Measurements from ENCODE around the gene TADA1.

Gene TADA1

DNA sequence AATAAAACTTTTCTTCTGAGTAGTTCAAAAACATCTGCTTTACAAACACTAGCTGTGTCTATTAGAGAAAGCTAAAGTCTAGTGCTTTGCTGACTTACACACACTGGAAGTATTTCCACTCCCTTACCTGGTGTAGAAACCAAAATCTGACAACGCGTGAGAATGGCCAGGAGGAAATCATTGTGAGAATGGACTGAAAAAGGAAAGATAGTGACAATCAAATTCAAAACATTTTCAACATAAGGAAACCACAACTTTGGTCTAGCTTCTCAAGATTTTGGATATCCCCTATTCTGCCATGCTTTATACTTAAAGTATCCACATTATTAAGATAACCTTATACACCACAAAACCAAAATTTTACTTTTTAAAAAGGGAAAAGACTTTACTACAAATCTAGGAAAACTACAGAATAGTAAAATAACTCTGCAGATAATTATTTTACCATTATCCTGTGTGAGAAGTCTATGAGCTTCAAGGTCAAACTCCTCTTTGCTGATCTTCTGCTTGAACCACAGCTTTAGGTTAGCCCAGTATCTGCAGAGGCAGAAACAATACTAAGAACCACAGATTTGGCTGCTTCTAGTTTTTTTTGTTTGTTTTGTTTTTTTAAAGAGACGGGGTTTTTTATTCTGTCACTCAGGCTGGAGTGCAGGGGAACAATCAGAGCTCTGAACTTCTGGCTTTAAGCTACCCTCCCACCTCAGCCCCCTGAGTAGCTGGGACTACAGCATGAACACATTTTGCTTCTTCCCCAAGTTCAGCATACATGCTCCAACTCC lies 6.6 kb downstream of the TADA1 start:
- peaks cover 11 to 20% (median 11%) of the 10 kb centered on the region in 3 donors for H3K36me3 ChIP-seq
- H3K4me1 ChIP-seq: peaks cover 0 to 10% (median 3%) of the 10 kb centered on the region in 4 donors
- no peaks in the 10 kb centered on the region for H3K9me3 ChIP-seq
- no peak for DNase-seq
- no peak overlapping the region for H3K4me3 ChIP-seq
- H3K27ac ChIP-seq: no peak overlapping the region
- TF ChIP-seq, protein P1, sequence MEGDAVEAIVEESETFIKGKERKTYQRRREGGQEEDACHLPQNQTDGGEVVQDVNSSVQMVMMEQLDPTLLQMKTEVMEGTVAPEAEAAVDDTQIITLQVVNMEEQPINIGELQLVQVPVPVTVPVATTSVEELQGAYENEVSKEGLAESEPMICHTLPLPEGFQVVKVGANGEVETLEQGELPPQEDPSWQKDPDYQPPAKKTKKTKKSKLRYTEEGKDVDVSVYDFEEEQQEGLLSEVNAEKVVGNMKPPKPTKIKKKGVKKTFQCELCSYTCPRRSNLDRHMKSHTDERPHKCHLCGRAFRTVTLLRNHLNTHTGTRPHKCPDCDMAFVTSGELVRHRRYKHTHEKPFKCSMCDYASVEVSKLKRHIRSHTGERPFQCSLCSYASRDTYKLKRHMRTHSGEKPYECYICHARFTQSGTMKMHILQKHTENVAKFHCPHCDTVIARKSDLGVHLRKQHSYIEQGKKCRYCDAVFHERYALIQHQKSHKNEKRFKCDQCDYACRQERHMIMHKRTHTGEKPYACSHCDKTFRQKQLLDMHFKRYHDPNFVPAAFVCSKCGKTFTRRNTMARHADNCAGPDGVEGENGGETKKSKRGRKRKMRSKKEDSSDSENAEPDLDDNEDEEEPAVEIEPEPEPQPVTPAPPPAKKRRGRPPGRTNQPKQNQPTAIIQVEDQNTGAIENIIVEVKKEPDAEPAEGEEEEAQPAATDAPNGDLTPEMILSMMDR (IDR thresholded peaks at IDR 0.05): no peak
- intact Hi-C loops (cut with DNase I; ENCODE audit: low total_unique reads): no loop called here
- H3K27me3 ChIP-seq: no peaks in the 10 kb centered on the region

DNA sequence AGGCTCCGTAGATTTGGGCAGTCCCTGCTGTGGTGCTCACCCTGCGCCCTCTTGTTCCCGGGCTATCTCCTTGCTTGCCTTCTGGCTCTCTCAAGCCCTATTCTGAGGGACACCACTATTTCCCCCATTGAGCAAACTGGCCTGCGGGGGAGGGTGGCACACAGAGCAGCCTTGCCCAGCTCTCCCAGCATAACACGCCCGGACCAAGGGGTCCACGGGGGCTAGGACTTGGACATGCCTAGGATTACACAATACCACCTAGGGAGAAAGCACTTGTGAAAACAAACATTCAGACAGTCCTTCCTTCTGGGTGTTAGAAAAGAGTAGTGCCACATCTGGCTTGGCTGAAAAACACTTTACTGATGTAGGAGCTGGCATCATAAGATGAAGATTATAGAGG lies 7.4 kb downstream of the TADA1 start:
- Histone ChIP-seq H3K4me3 (no peak overlapping the region), H3K9me3 (no peaks in the 10 kb centered on the region), H3K27me3 (no peaks in the 10 kb centered on the region), H3K4me1 (peaks cover 0 to 3% (median under 1%) of the 10 kb centered on the region in 4 donors), H3K27ac (no peak overlapping the region), H3K36me3 (peaks cover 11 to 20% (median 17%) of the 10 kb centered on the region in 3 donors)
- intact Hi-C loops (cut with DNase I; ENCODE audit: low total_unique reads): no loop called here
- DNase-seq: no peak
- TF ChIP-seq, protein P1 (IDR thresholded peaks at IDR 0.05): no peak

DNA sequence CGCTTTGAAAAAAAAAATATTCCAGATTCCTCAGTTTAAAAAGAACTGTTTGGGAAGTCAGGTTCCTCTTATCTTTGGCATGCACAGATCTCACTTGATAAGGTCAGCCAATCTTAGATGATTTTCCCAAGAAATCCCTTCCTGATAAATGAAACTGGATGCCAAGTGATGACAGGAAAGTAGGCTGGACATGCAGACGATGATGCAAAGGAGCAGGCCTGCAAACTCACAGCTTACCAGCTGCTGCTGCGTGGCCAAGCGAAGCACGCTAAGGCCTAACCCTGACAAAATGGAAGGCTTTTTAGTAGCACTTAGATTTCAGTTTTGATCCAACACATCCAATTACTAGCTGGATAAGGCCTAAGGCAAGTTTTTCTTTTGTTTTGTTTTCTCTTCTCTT lies 10.1 kb downstream of the TADA1 start:
- no peak overlapping the region for H3K4me3 ChIP-seq
- no peak for DNase-seq
- TF ChIP-seq, protein P1 (IDR thresholded peaks at IDR 0.05): no peak

DNA sequence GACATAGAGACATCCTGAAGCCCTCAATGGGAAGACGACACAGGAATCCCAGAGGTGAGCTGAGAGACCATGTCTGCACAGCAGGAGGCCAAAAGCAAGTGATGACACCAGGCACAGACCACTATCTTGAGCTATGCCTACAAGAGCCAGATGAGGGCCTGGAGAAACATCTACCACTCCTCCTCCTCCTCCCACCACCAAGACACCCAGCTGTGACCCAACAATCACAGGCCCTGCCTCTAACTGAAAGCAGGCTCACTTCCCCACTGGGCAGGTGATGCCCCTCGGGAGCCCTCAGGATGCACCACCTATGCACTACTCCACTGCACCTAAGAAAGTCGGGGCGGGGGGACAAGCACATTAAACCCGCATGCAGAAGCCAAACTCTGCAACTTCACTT lies 16.5 kb downstream of the TADA1 start:
- no peak overlapping the region for H3K27ac ChIP-seq
- no peaks in the 10 kb centered on the region for H3K27me3 ChIP-seq
- DNase-seq: no peak
- TF ChIP-seq, protein P1 (IDR thresholded peaks at IDR 0.05): no peak
- no peaks in the 10 kb centered on the region for H3K4me1 ChIP-seq
- no peak overlapping the region for H3K4me3 ChIP-seq
- intact Hi-C loops (cut with DNase I; ENCODE audit: low total_unique reads): no loop called here
- peaks cover 34 to 64% (median 58%) of the 10 kb centered on the region in 3 donors for H3K36me3 ChIP-seq
- no peaks in the 10 kb centered on the region for H3K9me3 ChIP-seq

More for the DNA sequence above, 10.1 kb downstream of the TADA1 start:
- peak overlapping the region in 1 of 2 donors; percentile 1 for H3K27ac ChIP-seq
- H3K36me3 ChIP-seq: peaks cover 24 to 35% (median 29%) of the 10 kb centered on the region in 3 donors
- H3K27me3 ChIP-seq: no peaks in the 10 kb centered on the region
- H3K4me1 ChIP-seq: peaks cover 0 to 3% (median 0%) of the 10 kb centered on the region in 4 donors
- intact Hi-C loops (cut with DNase I; ENCODE audit: low total_unique reads): no loop called here
- H3K9me3 ChIP-seq: no peaks in the 10 kb centered on the region

DNA sequence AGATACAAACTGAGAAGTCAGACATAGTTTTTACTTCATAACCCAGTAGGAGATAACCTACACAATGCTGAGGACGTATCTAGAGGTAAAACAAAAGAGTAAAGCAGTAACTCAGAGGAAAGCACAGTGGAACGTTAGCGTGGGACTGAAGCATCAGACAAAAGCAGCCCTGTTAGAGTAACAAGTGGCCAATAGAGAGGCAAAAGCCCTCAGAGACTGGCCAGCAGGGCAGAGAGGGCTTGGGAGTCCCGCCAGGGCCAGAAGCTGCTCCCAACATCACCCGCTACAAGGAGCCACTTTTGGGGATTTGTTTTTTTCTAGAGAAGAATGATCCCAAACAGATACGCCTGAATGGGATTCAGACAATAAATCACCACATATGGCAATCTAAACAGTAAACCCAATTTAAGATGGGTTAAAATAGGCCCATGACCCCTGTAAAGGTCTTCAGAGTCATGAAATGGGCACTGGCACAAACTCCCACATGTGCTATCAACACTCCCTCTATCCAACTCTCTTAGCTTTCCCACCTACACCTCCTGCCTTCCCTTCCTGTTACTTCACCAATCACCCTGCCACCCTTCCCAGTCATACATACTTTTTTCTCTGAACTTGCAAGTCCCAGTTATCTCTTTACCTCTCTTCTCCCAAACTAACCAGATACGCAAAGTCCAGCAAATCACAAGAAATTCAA lies 17.2 kb downstream of the TADA1 start:
- intact Hi-C loops (cut with DNase I; ENCODE audit: low total_unique reads): no loop called here
- no peaks in the 10 kb centered on the region for H3K4me1 ChIP-seq
- H3K36me3 ChIP-seq: peaks cover 31 to 71% (median 63%) of the 10 kb centered on the region in 3 donors
- H3K27me3 ChIP-seq: no peaks in the 10 kb centered on the region
- no peak overlapping the region for H3K27ac ChIP-seq
- no peak overlapping the region for H3K4me3 ChIP-seq
- TF ChIP-seq, protein P1 (IDR thresholded peaks at IDR 0.05): no peak
- DNase-seq: no peak
- no peaks in the 10 kb centered on the region for H3K9me3 ChIP-seq

Measured in tibial artery (tissue), 4 donors.